ENCODE data around the gene GPN2.
"Not testable (repeated sequence)": the region's sequence is repeated elsewhere in the genome, so short reads cannot be mapped to it uniquely, and the experiment has no call there.

Gene GPN2

GRCh38 chr1:26856604-26857469 lies 33.2 kb downstream of the GPN2 start:
- no peak for DNase-seq

GRCh38 chr1:26856181-26856580 lies 33.9 kb downstream of the GPN2 start:
- DNase-seq, result no peak

GRCh38 chr1:26855636-26856035 lies 34.4 kb downstream of the GPN2 start:
- no peak for DNase-seq

GRCh38 chr1:26854906-26855305 lies 35.2 kb downstream of the GPN2 start:
- DNase-seq, result peak; percentile 43

GRCh38 chr1:26853600-26853999 lies 36.5 kb downstream of the GPN2 start:
- no peak for DNase-seq

- DNase-seq, result peak; percentile 46
Observed at GRCh38 chr1:26853156-26853555, 36.9 kb downstream of the GPN2 start.

- no peak for DNase-seq
Observed at GRCh38 chr1:26852701-26853100, 37.4 kb downstream of the GPN2 start.

- DNase-seq, result no peak
Observed at GRCh38 chr1:26851106-26851684, 38.9 kb downstream of the GPN2 start.

- no peak for DNase-seq
Observed at GRCh38 chr1:26848941-26849774, 40.9 kb downstream of the GPN2 start.

- DNase-seq, result no peak
Observed at GRCh38 chr1:26848499-26848898, 41.6 kb downstream of the GPN2 start.

- DNase-seq, result not testable (repeated sequence)
Observed at GRCh38 chr1:26847826-26848225, 42.3 kb downstream of the GPN2 start.

GRCh38 chr1:26844424-26845196 lies 45.5 kb downstream of the GPN2 start:
- DNase-seq, result no peak

- no peak for DNase-seq
Observed at GRCh38 chr1:26839779-26840178, 50.3 kb downstream of the GPN2 start.

GRCh38 chr1:26839339-26839722 lies 50.8 kb downstream of the GPN2 start:
- no peak for DNase-seq

- no peak for DNase-seq
Observed at GRCh38 chr1:26838474-26839338, 51.4 kb downstream of the GPN2 start.

- not testable (repeated sequence) for DNase-seq
Observed at GRCh38 chr1:26837665-26838064, 52.4 kb downstream of the GPN2 start.

GRCh38 chr1:26833432-26834405 lies 56.4 kb downstream of the GPN2 start:
- no peak for DNase-seq

- no peak for DNase-seq
Observed at GRCh38 chr1:26832249-26832960, 57.7 kb downstream of the GPN2 start.

GRCh38 chr1:26831546-26832248 lies 58.4 kb downstream of the GPN2 start:
- DNase-seq, result no peak
